ENCODE measurements around the gene CUX1.
"Not testable (repeated sequence)": the region's sequence is repeated elsewhere in the genome, so short reads cannot be mapped to it uniquely, and the experiment has no call there.

The CUX1 gene

GRCh38 chr7:102119925-102120324 is 302.5 kb downstream of the CUX1 start:
- DNase-seq = no peak

- no peak for DNase-seq
These were observed 303.3 kb downstream of the CUX1 start for GRCh38 chr7:102120666-102121195.

GRCh38 chr7:102122026-102122425 is 304.6 kb downstream of the CUX1 start:
- DNase-seq = peak; percentile 72

- peak; percentile 78 for DNase-seq
These were observed 307.7 kb downstream of the CUX1 start for GRCh38 chr7:102125127-102125596.

- no peak for DNase-seq
These were observed 310.9 kb downstream of the CUX1 start for GRCh38 chr7:102128303-102128702.

GRCh38 chr7:102129636-102130370 is 312.4 kb downstream of the CUX1 start:
- DNase-seq = no peak

- no peak for DNase-seq
These were observed 314.9 kb downstream of the CUX1 start for GRCh38 chr7:102132209-102132752.

- DNase-seq = no peak
These were observed 321.2 kb downstream of the CUX1 start for GRCh38 chr7:102138676-102139075.

GRCh38 chr7:102140952-102141370 is 323.5 kb downstream of the CUX1 start:
- DNase-seq = no peak

GRCh38 chr7:102142433-102142832 is 325.0 kb downstream of the CUX1 start:
- DNase-seq = not testable (repeated sequence)

GRCh38 chr7:102146122-102146521 is 328.7 kb downstream of the CUX1 start:
- DNase-seq = no peak

GRCh38 chr7:102147008-102147407 is 329.6 kb downstream of the CUX1 start:
- no peak for DNase-seq

- no peak for DNase-seq
These were observed 331.4 kb downstream of the CUX1 start for GRCh38 chr7:102148799-102149198.

- no peak for DNase-seq
These were observed 332.0 kb downstream of the CUX1 start for GRCh38 chr7:102149416-102149815.

GRCh38 chr7:102150266-102150665 is 332.8 kb downstream of the CUX1 start:
- DNase-seq = no peak

GRCh38 chr7:102152672-102153598 is 335.5 kb downstream of the CUX1 start:
- DNase-seq = peak; percentile 61

- no peak for DNase-seq
These were observed 336.1 kb downstream of the CUX1 start for GRCh38 chr7:102153599-102153946.

- no peak for DNase-seq
These were observed 337.0 kb downstream of the CUX1 start for GRCh38 chr7:102154425-102154824.

GRCh38 chr7:102155821-102156441 is 338.5 kb downstream of the CUX1 start:
- no peak for DNase-seq

- no peak for DNase-seq
These were observed 339.4 kb downstream of the CUX1 start for GRCh38 chr7:102156867-102157266.

- peak; percentile 10 for DNase-seq
These were observed 347.7 kb downstream of the CUX1 start for GRCh38 chr7:102165136-102165535.

GRCh38 chr7:102167254-102167653 is 349.8 kb downstream of the CUX1 start:
- no peak for DNase-seq
